Activated CD8-positive, alpha-beta memory T cell treated with anti-CD3 and anti-CD28 coated beads, Interleukin-2, amount 50 U/mL, for 4 hours (primary cell): ENCODE results near the gene CELF2.
"Not testable (repeated sequence)": the region's sequence is repeated elsewhere in the genome, so short reads cannot be mapped to it uniquely, and the experiment has no call there.

Source experiments
- DNase-seq: peaks from one replicate; pipeline ENCODE4 v3.0.0-alpha.2; 2020

The CELF2 gene

DNA sequence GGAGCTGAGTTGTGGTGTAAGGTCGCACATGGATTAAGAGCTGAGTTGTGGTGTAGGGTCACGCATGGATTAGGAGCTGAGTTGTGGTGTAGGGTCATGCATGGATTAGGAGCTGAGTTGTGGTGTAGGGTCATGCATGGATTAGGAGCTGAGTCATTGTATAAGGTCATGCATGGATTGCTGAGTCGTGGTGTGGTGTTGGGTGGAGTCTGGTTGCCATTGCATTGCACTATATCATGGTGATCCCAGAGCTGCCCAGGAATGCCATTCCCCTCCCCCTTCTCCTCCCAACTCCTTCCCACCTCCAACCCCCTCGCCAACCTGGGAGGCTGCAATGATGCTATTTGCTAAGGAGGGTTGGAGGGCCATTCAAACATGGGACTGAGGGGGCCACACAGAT is 349.2 kb downstream of the CELF2 start:
- not testable (repeated sequence) for DNase-seq

DNA sequence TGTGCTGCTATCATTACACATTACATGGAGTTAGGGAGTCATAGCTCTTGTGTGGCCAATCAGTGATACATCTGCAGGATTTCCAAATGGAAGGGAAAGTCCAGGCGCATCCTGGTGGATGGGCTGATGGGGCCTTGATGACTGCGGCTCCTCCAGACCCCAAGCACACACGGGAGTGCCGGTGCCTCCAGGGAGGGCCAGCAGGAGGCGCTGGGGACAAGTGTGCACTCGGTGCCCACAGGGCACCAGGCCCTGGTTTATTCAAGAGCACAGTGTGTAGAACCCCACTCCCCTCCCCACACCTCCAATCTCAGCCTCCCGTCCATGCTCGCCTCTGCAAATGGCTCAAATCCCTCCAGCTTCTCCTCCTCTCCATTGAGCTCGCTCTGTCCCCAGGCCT is 349.8 kb downstream of the CELF2 start:
- no peak for DNase-seq

DNA sequence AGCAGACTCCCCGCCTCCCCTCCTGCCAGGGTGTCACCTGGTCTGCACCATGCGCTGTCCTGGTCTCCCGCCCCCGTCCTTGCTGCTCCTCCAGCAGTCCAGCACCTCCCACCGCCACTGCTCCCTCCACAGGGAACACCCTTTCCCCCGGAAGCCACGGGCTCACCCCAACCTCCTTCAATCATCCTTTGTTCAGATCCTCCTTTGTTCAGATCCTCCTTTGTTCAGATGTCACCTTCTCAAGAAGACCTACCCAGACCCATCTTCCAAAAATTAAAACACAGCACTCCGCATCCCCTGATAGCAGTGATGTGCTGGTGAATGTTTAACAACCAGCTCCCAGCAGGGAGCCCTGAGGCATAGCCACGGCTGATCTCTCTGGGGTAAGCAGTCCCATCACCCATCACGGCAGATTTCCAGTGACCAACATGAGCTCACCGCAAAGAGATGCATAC is 356.1 kb downstream of the CELF2 start:
- DNase-seq = no peak

DNA sequence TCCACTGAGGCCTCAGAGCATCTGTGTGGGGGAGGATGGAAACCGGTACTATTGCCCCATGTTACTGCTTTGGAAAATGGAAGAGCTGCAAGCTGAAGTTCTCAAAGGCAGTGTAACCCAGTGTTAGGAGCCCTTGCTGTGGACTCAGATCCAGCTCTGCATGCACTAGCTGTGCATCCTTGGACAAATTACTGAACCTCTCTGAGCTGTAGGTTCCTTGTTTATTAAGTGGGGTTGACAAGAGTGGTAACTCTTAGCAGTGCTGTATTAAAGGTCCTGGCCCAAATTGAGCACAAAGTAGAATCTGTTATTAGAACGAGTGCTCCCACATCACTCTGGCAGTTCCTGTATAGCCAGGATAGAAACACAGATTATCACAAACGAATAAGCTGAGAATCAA is 359.6 kb downstream of the CELF2 start:
- DNase-seq = no peak

DNA sequence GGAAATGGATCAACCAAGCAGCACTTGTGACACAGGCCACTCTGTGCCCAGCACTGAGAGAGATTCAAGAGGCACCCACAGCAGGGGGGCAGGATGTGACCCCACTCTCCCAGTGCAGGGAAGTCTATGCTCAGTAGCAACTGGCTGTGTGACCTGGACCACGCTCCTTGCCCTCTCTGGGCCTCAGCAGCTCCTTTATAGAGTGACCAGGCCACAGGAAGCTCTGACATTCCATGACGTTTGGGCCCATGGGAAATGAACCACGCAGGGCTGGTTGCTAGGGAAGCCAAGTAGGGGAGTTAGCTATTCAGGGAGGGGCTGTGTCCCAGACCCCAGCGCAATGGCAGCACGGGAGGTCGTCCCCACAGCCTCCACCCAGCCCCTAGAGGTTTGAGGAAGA is 361.2 kb downstream of the CELF2 start:
- DNase-seq = no peak

DNA sequence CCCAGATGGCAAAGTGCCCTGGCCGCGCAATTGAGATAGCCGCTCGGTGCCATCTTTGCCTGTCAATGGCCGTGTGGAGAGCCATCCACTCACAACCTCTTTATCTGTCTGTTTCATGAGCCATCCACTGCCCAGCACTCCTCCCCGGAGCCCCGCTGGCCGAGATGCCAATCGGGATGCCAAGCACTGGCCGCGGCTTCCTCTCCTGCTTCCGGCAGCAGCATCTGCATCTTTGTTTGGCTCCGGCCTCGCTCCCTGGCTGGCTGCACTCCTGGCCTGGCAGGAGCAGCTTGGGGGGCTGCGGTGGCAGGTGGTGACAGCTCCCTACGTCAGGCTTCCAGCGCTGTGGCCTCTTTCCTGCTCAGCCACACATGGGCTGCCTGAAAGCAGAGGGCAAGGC is 362.1 kb downstream of the CELF2 start:
- DNase-seq = no peak

DNA sequence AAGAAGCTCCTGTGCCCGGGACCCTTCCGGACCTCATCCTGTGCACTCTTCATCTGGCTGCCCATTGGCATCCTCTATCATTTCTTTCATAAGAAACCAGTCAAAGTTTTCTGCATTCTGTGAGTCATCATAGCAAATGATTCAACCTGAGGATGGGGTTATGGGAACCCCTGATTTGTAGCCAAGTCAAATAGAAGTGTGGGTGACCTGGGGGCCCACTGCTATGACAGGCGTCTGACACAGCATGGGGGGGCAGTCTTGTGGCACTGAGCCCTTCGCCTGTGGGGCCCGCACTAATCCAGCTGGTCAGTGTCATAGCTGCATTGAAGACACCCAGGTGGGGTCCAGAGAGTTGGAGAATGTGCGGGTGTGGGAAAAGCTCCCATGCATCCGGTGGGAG is 363.4 kb downstream of the CELF2 start:
- no peak for DNase-seq

DNA sequence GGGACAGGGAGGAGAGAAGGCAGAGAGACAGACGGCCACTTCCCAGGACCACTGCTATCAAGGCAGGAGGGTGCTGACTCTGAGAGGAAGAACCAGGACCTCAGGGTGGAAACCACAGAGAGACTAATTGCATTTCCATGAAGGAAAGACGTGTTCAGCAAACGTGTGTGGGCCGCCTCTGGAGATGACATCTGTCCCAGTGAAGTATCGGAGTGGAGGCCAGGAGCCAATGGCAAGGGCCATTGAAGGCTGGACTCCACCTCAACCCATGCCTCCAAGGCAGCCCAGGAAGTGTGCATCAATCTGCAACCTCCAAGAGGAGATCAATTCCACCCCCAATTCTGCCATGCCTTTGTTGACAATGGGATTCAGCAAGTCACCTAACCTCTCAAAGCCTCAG is 363.8 kb downstream of the CELF2 start:
- DNase-seq = no peak

DNA sequence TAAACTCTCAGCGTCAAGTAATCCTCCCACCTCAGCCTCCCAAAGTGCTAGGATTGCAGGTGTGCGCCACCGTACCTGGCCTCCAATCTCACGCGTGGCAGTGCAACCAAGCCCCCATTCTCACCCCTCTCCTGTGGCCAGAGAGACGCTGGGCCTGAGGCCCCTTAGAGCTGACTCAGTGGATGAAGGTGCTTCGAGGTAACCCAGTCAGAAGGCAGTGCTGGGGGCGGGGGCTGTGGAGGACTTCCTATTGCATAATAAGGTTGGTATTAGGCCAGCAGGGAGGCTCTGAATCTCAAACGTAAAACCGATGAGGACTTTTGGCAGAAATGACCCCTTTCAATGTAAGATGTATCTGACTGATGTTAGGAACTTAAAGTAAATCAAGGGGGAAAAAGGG is 364.5 kb downstream of the CELF2 start:
- no peak for DNase-seq

DNA sequence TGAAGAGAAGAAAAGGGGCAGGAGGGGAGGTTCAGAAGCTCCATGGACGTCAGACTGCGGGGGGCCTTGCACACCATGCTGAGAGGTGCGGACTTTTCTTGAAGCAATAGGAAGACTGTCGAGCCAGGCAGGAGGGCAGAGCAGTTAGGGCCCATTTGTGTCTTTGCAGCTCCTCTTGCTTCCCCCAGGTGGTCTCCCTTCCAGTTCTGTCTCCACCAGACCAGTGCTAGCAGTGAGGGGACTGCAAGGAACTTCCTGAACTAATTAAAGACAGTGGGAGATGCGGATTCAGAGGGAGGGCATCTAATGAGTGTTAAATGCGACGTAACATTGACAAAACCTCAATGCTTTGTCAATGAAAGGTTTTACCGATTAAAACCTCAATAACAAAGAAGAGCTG is 368.4 kb downstream of the CELF2 start:
- DNase-seq = no peak
